GM12891 (cell line): ENCODE results near the gene GCHFR.
A peak's percentile ranks its signal among the peaks of the same experiment; 100 is the strongest.

Experiments
- PAX5 ChIP-seq: IDR thresholded peaks from 2 replicates; pipeline ENCODE4 v1.6.1; 2011; ENCODE audit warnings: low read length, moderate library complexity, mild to moderate bottlenecking; ENCODE audit not compliant: insufficient read depth, severe bottlenecking
- POLR2A ChIP-seq: IDR thresholded peaks from 2 replicates; pipeline ENCODE4 v1.6.1; 2011; ENCODE audit warnings: low read depth, low read length, control low read depth
- POLR2AphosphoS5 ChIP-seq: IDR thresholded peaks from 2 replicates; pipeline ENCODE4 v1.6.1; 2011; ENCODE audit warnings: low read depth, low read length, control low read depth
- POU2F2 ChIP-seq: IDR thresholded peaks from 2 replicates; pipeline ENCODE4 v1.6.1; 2011; ENCODE audit warnings: low read depth, mild to moderate bottlenecking, control low read depth, low read length, moderate library complexity
- SPI1 ChIP-seq: IDR thresholded peaks from 2 replicates; pipeline ENCODE4 v1.6.1; 2011; ENCODE audit warnings: low read depth, low read length, control low read depth
- TAF1 ChIP-seq: IDR thresholded peaks from 2 replicates; pipeline ENCODE4 v1.6.1; 2011; ENCODE audit warnings: low read depth, low read length, control low read depth

GRCh38 chr15:40754883-40755811 is 8.7 kb upstream of the GCHFR start, which contains the start of gene RMDN3:
- TF ChIP-seq POLR2A (peak; percentile 93), POLR2AphosphoS5 (peak; percentile 91), TAF1 (no peak; the same call in 1 of the 2 replicates), SPI1 (no peak), POU2F2 (no peak), PAX5 (no peak)
